GM19438 (cell line): Measurements from ENCODE around the gene ZNF460.

Experiments used
- ATAC-seq: cut with Tn5 transposase; IDR thresholded peaks from one replicate; pipeline ENCODE4 v1.9.1; 2021; ENCODE audit warnings: low read depth; ENCODE audit not compliant: unreplicated experiment

The ZNF460 gene

GRCh38 chr19:57279418-57280164 lies 694 bp upstream of the ZNF460 start:
- ATAC-seq, result peak; percentile 64

GRCh38 chr19:57280962-57281400 lies 696 bp downstream of the ZNF460 start:
- no peak for ATAC-seq

GRCh38 chr19:57282011-57282643 lies 1.8 kb downstream of the ZNF460 start:
- ATAC-seq, result no peak

- no peak for ATAC-seq
Observed at GRCh38 chr19:57288373-57288772, 8.1 kb downstream of the ZNF460 start.

- ATAC-seq, result no peak
Observed at GRCh38 chr19:57290970-57291369, 10.7 kb downstream of the ZNF460 start.

- ATAC-seq, result no peak
Observed at GRCh38 chr19:57292547-57292946, 12.3 kb downstream of the ZNF460 start.

- no peak for ATAC-seq
Observed at GRCh38 chr19:57293719-57294118, 13.4 kb downstream of the ZNF460 start.

- ATAC-seq, result no peak
Observed at GRCh38 chr19:57302020-57302465, 21.8 kb downstream of the ZNF460 start.

GRCh38 chr19:57302727-57303401 lies 22.6 kb downstream of the ZNF460 start:
- no peak for ATAC-seq

- ATAC-seq, result no peak
Observed at GRCh38 chr19:57305056-57305455, 24.8 kb downstream of the ZNF460 start.

- no peak for ATAC-seq
Observed at GRCh38 chr19:57308514-57308913, 28.2 kb downstream of the ZNF460 start.

- ATAC-seq, result no peak
Observed at GRCh38 chr19:57310792-57311191, 30.5 kb downstream of the ZNF460 start.

- no peak for ATAC-seq
Observed at GRCh38 chr19:57314146-57314545, 33.9 kb downstream of the ZNF460 start.

GRCh38 chr19:57317503-57317902 lies 37.2 kb downstream of the ZNF460 start:
- ATAC-seq, result no peak

GRCh38 chr19:57319869-57320179 lies 39.5 kb downstream of the ZNF460 start:
- no peak for ATAC-seq

- ATAC-seq, result peak; percentile 97
Observed at GRCh38 chr19:57320180-57321084, 40.1 kb downstream of the ZNF460 start, which contains the start of gene ZNF543. ZNF543 (plus strand) TSS chr19:57320472; CDS start chr19:57320854, 382 bp downstream.

GRCh38 chr19:57321116-57321515 lies 40.8 kb downstream of the ZNF460 start:
- ATAC-seq, result no peak

- no peak for ATAC-seq
Observed at GRCh38 chr19:57321751-57322150, 41.5 kb downstream of the ZNF460 start.

- ATAC-seq, result no peak
Observed at GRCh38 chr19:57324992-57325391, 44.7 kb downstream of the ZNF460 start.

GRCh38 chr19:57327993-57328392 lies 47.7 kb downstream of the ZNF460 start:
- ATAC-seq, result no peak

GRCh38 chr19:57334191-57334590 lies 53.9 kb downstream of the ZNF460 start:
- no peak for ATAC-seq
